Glutamatergic neuron (in vitro differentiated cells): ENCODE data around the gene GBP1. TPM values are rescaled to one million over a fixed set of nuclear protein-coding genes. Genes with fewer than 3 reads are reported as not detected.
"Not testable (repeated sequence)": the region's sequence is repeated elsewhere in the genome, so short reads cannot be mapped to it uniquely, and the experiment has no call there.

Source experiments
- DNase-seq: peaks from one replicate; pipeline ENCODE4 v3.0.0; 2022
- H3K27ac Mint-ChIP-seq: one replicate; pipeline ENCODE4 v1.8.0; 2020; ENCODE audit warnings: mild to moderate bottlenecking, mixed read lengths, inconsistent platforms; ENCODE audit not compliant: unreplicated experiment
- H3K27me3 Mint-ChIP-seq: one replicate; pipeline ENCODE4 v1.8.0; 2020; ENCODE audit warnings: mild to moderate bottlenecking, moderate library complexity, mixed read lengths, inconsistent platforms; ENCODE audit not compliant: unreplicated experiment
- H3K36me3 Mint-ChIP-seq: one replicate; pipeline ENCODE4 v1.8.0; 2020; ENCODE audit warnings: mild to moderate bottlenecking, mixed read lengths, inconsistent platforms; ENCODE audit not compliant: unreplicated experiment
- H3K4me1 Mint-ChIP-seq: one replicate; pipeline ENCODE4 v1.8.0; 2020; ENCODE audit warnings: mild to moderate bottlenecking, low read depth, mixed read lengths, inconsistent platforms; ENCODE audit not compliant: unreplicated experiment
- H3K4me3 Mint-ChIP-seq: one replicate; pipeline ENCODE4 v1.8.0; 2020; ENCODE audit warnings: mild to moderate bottlenecking, mixed read lengths, inconsistent platforms; ENCODE audit not compliant: unreplicated experiment
- H3K9me3 Mint-ChIP-seq: one replicate; pipeline ENCODE4 v1.8.0; 2020; ENCODE audit warnings: mild to moderate bottlenecking, moderate library complexity, mixed read lengths, inconsistent platforms; ENCODE audit not compliant: unreplicated experiment
- total RNA-seq: library from RNA; stranded (reverse); fragmentation: NEBNext Ultra II Directional; extraction: Animal tissue kit (Norgen Biotek cat#: 25700); gene quantifications from one replicate; pipeline ENCODE4 v1.2.1, GENCODE V29; 2021; ENCODE audit not compliant: unreplicated experiment
- TF ChIP-seq, protein P1 (sequence below): fragments of 200-600 bp; sonication (generic); IDR thresholded peaks from one replicate; pipeline ENCODE4 v1.5.0; 2021; ENCODE audit not compliant: partially characterized antibody, unreplicated experiment

GBP1 gene
- total RNA-seq, 1 donor from 2014 or later, result not detected

DNA sequence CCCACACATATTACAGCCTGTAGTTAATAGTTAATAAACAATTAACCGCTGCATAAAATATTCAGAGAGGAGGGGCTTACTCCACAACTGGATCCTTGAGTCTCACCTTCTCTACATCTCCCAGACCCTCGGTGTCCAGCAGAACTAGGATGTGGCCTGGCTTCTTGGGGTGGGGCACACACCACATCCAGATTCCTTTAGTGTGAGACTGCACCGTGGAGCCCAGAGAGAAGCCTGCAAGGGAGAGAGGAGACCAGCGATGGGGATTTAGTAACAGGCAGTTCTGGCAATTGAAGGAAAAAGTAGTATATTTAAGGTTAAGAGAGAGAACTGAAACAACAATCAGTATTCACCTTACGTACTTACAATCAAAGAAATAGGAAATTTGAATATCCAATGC lies 4.9 kb downstream of the GBP1 start:
- no peaks in the 10 kb centered on the region for H3K4me1 Mint-ChIP-seq
- H3K27me3 Mint-ChIP-seq, result no peaks in the 10 kb centered on the region
- no peak overlapping the region for H3K4me3 Mint-ChIP-seq
- DNase-seq, result no peak
- TF ChIP-seq, protein P1, sequence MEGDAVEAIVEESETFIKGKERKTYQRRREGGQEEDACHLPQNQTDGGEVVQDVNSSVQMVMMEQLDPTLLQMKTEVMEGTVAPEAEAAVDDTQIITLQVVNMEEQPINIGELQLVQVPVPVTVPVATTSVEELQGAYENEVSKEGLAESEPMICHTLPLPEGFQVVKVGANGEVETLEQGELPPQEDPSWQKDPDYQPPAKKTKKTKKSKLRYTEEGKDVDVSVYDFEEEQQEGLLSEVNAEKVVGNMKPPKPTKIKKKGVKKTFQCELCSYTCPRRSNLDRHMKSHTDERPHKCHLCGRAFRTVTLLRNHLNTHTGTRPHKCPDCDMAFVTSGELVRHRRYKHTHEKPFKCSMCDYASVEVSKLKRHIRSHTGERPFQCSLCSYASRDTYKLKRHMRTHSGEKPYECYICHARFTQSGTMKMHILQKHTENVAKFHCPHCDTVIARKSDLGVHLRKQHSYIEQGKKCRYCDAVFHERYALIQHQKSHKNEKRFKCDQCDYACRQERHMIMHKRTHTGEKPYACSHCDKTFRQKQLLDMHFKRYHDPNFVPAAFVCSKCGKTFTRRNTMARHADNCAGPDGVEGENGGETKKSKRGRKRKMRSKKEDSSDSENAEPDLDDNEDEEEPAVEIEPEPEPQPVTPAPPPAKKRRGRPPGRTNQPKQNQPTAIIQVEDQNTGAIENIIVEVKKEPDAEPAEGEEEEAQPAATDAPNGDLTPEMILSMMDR, result no peak
- no peak overlapping the region for H3K27ac Mint-ChIP-seq
- no peaks in the 10 kb centered on the region for H3K36me3 Mint-ChIP-seq
- H3K9me3 Mint-ChIP-seq, result no peaks in the 10 kb centered on the region

DNA sequence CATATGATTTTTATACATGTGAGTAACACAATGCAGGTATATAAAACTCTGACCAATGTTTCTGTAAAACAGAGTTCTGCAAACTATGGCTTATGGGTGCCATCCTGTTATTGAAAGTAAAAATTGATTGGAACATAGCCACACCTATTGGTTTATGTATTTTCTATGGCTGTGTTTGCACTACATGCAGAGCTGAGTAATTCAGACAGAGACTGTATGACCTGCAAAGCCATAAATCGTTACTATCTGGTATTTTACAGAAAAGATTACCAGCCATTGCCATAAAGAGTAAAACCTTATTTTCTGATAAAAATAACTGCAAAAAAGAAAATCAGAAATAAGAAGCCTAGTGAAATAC lies 13.1 kb downstream of the GBP1 start:
- Mint-ChIP-seq H3K4me1 (no peaks in the 10 kb centered on the region), H3K36me3 (no peaks in the 10 kb centered on the region), H3K9me3 (no peaks in the 10 kb centered on the region), H3K27me3 (no peaks in the 10 kb centered on the region), H3K4me3 (no peak overlapping the region), H3K27ac (no peak overlapping the region)
- DNase-seq, result no peak
- TF ChIP-seq, protein P1, result no peak

DNA sequence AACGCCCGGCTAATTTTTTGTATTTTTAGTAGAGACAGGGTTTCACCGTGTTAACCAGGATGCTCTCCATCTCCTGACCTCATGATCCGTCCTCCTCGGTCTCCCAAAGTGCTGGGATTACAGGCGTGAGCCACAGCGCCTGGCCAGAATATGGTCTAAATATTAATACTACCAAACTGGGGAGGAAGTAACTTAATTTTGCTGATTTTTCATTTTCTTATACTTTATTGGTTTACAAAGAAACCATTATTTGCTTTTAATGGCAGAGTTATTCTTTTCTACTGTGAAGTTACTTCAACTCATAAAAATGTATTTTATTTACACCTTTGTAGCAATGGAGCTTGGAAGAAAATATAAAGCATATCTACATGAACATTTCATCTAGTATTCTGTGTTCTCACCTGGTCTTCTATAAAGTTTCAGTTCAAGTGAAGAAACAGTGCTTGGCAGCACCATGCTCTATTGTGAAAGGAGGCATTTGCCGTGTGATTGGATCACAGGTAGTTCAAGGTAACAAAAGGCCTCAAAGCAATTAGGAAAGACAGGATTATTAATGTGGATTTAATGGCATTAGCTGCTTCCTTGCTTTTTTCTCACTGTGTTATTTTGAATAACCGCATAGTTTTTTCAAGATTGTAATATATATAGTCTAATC lies 13.6 kb downstream of the GBP1 start:
- Mint-ChIP-seq H3K9me3 (no peaks in the 10 kb centered on the region), H3K27ac (no peak overlapping the region), H3K4me1 (no peaks in the 10 kb centered on the region), H3K36me3 (no peaks in the 10 kb centered on the region), H3K4me3 (no peak overlapping the region), H3K27me3 (no peaks in the 10 kb centered on the region)
- TF ChIP-seq, protein P1, result no peak
- DNase-seq, result no peak

DNA sequence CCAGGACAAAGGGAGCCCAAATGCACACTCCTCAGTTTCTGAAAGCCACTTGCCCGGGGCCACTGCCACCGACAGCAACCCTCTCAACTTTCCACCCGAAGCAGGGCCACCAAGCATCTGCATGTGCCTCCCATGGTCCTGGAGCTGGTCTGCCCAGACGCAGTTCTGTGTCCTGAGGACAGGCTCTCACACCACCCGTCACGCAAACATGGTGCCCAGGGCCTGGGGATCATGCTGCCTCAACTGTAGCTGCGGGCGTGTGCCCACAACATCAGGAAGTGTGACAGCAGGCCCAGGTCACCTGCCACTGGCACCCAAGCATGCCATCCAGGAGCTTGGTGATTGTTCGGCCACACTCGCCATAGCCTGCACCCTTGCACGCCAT lies 14.4 kb downstream of the GBP1 start:
- Mint-ChIP-seq H3K27me3 (no peaks in the 10 kb centered on the region), H3K9me3 (no peaks in the 10 kb centered on the region), H3K36me3 (no peaks in the 10 kb centered on the region), H3K4me1 (no peaks in the 10 kb centered on the region), H3K4me3 (no peak overlapping the region), H3K27ac (no peak overlapping the region)
- no peak for DNase-seq
- TF ChIP-seq, protein P1, result no peak

DNA sequence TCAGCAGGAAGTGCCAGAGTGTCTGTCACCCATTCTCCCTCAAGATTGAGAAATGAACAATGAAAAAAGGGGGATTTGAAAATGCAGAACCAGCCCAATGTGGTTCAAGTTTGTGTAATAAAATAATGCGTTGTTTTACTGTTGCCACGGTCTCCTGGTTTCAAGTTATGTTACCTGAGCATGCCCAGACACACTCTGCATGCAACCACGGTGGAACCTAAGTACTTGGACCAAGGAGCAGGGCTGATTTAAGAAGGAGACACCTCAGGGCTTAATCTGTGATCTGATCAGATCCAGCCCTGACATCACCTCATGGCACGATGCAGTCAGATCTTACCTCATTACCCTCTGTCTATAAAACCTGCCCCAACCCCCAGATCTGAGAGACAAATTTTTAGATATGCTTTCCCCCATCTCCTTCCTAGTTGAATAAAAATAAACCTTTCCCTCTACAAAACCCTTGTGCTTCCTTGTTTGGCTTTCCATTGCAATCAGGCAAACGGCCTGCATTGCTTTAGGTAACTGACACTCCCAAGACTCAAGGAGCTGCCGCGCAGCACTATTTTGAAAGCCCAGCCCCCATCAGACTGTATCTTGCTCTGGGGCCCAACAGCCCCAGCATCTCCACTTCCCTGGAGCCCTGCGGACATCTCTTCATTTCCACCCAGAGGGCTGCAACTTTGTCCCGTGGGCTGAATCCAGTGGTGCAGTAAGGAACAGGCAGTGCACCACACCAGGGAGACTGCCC lies 14.9 kb downstream of the GBP1 start:
- not testable (repeated sequence) for H3K4me1 Mint-ChIP-seq, H3K27ac Mint-ChIP-seq, H3K27me3 Mint-ChIP-seq

DNA sequence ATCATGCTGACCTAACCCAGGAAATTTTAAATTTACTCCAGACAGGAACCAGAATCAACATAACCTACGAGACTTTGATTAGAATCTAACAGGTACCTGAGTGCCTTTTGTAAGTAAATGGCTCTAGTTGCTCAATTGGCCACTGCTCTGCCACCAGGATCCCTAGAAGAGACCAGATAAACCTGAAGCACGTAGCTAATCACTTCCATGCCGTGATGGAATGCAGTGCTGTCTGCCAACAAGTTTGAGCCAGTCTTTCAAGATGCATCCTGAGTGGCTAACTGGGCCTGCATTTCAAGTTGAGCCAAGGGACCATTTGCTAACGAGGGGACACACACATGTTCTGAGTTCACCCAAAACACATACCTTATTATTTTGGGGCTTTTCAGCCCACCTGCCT lies 15.8 kb downstream of the GBP1 start:
- H3K4me1 Mint-ChIP-seq, H3K9me3 Mint-ChIP-seq, H3K27ac Mint-ChIP-seq, DNase-seq, H3K36me3 Mint-ChIP-seq, H3K27me3 Mint-ChIP-seq, H3K4me3 Mint-ChIP-seq: not testable (repeated sequence)

More for the DNA sequence above, 14.9 kb downstream of the GBP1 start:
- H3K36me3 Mint-ChIP-seq, DNase-seq, H3K9me3 Mint-ChIP-seq, H3K4me3 Mint-ChIP-seq: not testable (repeated sequence)
